GM12873 (cell line): ENCODE measurements around the gene IGFBP3.

Source experiments
- CTCF ChIP-seq: IDR thresholded peaks from 2 replicates; pipeline ENCODE4 v1.5.1; 2012; ENCODE audit warnings: low read depth, mild to moderate bottlenecking, moderate library complexity, low read length, control low read depth; ENCODE audit not compliant: insufficient read depth; ENCODE audit errors: missing control alignments

The IGFBP3 gene

DNA sequence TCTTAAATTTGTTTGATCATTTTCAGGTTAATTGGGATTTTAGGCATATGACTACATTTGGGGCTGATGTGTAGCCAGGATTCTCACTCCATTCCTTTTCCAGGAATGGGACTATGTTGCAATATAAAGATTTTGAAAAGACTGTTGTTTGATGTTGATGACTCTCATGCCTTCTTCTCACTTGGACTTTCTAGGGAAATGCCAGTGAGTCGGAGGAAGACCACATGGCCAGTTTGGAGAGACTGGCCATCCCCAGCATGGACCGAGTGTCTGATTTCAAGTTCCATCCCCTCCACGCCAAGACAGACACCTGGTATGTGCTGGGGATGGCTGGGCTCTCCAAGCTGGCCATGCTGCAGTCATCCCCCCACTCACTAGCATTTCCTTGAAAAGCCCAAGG is 5.5 kb downstream of the IGFBP3 start:
- TF ChIP-seq CTCF: no peak

DNA sequence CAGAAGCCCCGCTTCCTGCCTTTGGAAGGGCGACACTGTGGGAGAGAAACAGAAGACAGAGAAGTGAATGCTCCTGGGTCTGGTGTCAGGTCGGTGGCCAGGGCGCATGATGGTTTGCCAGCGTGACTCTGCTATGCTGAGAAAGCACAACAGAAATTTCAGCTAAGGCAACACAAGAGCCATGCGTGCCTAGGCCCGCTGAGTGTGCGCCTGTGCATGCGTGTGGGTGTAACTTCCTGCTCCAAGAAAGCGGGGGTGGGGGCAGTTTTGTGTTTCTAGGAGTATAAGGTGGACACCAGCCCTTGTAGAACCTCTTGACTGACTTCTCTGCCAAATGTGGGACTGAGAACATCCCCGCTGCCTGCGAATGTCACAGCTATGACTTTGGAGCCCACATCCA is 6.2 kb downstream of the IGFBP3 start:
- TF ChIP-seq CTCF: no peak

GRCh38 chr7:45912972-45913371 is 8.1 kb downstream of the IGFBP3 start:
- TF ChIP-seq CTCF: no peak

DNA sequence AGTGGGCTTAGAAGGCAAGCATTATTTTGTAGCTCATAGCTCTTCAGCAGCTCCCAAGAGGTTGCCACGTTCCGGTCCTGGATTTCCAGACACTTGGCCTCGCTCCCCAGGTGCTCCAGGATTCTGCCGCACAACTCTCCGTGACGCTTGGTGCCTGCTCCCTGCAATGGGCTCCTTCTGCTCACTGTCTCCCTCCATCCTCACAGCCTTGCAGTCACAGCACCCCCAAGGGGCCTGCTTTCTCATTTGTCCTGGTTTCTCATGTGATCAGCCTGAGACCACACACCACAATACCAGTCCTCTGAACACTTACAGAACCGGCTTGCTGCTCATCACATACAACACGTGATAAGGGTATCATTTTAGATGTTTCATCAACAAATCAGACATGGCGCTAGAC is 9.8 kb downstream of the IGFBP3 start:
- TF ChIP-seq CTCF: no peak

DNA sequence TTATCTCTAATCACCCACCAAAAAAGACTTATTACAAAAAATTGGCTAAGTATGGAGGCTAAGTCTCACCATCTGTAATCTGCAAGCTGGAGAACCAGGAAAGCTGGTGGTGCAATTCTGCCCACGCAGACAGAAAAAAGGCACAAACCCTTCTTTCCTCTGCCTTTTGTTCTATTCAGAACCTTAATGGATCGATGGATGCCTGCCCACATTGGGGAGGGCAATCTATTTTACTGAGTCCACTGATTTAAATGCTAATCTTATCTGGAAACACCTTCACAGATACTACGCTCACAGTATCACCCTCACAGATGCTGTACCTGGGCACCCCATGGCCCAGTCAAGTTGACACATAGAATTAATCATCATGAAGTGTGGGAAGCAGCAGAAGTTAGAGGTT is 10.2 kb downstream of the IGFBP3 start:
- TF ChIP-seq CTCF: no peak

DNA sequence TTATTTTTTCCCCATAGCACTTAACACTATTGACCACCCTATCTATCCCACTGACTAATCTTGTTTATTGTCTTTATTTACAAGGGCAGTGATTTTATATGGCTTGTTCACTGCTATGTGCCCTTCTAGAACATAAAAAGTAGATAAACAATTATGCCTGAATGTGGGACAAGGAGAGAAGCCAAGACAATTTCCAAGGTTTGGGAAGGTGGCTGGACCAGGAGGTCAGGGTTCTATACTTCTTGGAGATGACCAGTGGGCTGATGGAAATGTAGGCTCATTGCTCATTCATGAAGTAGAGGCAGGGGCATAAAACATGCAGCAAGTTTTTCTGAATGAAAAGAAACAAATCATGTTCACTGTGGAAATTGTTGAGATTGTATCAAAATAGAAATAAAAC is 11.5 kb downstream of the IGFBP3 start:
- TF ChIP-seq CTCF: no peak

GRCh38 chr7:45902820-45903219 is 18.3 kb downstream of the IGFBP3 start:
- TF ChIP-seq CTCF: peak; percentile 6

DNA sequence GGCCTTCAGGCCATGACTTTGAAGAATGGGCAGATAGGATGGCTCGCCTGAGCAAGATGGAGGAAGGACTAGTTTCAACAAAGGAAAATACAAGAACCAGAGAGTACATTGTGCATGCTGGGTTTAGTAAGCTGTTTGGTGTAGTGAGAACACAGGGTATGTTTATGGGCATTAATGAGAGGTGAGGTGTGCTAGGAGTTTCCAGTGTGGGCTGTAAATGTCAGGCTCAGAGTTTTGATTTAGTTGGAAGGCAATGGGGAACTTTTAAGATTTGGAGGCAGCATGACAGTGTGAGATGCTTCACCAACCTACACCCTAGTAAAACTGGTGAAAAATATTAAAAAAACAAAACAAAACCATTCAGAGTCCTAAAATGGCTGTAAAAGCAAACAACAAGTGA is 19.5 kb downstream of the IGFBP3 start:
- no peak for TF ChIP-seq CTCF
